ENCODE data around the gene KLK15.
A peak's percentile ranks its signal among the peaks of the same experiment; 100 is the strongest.

Gene KLK15, protein sequence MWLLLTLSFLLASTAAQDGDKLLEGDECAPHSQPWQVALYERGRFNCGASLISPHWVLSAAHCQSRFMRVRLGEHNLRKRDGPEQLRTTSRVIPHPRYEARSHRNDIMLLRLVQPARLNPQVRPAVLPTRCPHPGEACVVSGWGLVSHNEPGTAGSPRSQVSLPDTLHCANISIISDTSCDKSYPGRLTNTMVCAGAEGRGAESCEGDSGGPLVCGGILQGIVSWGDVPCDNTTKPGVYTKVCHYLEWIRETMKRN

DNA sequence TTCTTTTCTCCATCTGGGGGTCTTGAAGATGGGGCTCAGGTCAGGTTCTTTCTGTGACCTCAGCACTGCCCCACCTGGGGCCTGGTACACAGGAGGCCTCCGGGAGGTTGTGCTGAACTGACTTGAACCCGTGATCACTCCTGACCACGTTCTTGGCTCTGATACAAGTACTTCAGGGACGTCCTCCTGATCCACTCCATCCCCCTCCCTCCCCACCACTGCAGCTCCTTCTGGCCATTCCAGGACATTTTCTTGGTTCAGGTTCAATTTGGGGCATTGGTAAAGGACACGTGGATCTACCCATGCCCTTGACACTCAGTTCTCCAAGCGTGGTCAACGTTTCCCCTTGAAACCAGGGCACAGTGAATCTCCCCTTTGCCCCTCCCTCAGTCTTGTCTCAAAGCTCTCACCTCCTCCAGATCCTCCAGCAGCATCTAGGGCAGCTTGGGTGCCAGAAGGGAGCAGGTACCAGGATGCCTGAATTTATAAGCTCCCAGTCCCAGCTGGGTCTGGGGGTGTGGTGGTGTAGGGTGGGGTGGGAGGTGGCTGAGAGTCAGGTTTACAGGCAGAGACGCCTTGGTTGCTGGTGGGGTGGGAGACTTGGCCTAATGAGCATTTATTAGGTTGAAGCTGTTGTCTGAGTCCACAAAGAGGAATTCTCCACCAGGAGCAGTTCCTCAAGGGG, at the start of gene KLK15:
TSS of gene KLK15 (minus strand) at position 458 of the 685 bp plus-strand sequence. CDS start 2,082 bp downstream, outside the sequence.
- no peak for DNase-seq

DNA sequence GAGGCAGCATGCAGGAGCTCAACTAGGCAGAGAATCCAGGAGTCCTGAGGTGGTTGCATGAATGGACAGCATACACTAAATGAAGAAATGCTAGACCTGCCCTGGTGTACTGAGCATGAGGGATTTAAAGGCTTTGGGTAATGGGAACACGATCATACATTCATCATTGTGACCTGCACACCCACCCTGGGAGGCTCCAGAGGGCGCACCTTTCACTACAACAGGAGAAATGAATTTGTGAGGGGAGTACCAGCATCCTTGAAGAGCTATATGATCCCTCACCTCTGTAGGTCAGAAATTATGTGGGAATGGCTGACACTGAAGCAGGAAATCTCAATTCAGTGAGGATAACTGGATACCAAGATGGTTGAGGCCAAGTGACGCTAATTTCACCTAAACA, 48.8 kb upstream of the KLK15 start:
- DNase-seq = no peak

- no peak for DNase-seq
These were observed 46.9 kb upstream of the KLK15 start for GRCh38 chr19:50880241-50880640.

DNA sequence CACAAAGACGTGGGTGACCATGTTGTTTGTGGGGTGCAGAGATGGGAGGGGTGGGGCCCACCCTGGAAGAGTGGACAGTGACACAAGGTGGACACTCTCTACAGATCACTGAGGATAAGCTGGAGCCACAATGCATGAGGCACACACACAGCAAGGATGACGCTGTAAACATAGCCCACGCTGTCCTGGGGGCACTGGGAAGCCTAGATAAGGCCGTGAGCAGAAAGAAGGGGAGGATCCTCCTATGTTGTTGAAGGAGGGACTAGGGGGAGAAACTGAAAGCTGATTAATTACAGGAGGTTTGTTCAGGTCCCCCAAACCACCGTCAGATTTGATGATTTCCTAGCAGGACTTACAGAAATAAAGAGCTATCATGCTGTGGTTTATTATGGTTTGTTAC, 45.5 kb upstream of the KLK15 start:
- DNase-seq = peak; percentile 10

DNA sequence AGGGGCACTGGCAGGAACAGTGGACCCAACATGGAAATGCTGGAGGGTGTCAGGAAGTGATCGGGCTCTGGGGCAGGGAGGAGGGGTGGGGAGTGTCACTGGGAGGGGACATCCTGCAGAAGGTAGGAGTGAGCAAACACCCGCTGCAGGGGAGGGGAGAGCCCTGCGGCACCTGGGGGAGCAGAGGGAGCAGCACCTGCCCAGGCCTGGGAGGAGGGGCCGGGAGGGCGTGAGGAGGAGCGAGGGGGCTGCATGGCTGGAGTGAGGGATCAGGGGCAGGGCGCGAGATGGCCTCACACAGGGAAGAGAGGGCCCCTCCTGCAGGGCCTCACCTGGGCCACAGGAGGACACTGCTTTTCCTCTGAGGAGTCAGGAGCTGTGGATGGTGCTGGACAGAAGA, 44.0 kb upstream of the KLK15 start:
- DNase-seq = no peak

DNA sequence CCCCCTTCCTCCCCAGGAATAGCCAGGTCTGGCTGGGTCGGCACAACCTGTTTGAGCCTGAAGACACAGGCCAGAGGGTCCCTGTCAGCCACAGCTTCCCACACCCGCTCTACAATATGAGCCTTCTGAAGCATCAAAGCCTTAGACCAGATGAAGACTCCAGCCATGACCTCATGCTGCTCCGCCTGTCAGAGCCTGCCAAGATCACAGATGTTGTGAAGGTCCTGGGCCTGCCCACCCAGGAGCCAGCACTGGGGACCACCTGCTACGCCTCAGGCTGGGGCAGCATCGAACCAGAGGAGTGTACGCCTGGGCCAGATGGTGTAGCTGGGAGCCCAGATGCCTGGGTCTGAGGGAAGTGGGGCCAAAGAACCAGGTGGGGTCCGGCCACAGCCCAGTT, 43.1 kb upstream of the KLK15 start:
- DNase-seq = no peak

DNA sequence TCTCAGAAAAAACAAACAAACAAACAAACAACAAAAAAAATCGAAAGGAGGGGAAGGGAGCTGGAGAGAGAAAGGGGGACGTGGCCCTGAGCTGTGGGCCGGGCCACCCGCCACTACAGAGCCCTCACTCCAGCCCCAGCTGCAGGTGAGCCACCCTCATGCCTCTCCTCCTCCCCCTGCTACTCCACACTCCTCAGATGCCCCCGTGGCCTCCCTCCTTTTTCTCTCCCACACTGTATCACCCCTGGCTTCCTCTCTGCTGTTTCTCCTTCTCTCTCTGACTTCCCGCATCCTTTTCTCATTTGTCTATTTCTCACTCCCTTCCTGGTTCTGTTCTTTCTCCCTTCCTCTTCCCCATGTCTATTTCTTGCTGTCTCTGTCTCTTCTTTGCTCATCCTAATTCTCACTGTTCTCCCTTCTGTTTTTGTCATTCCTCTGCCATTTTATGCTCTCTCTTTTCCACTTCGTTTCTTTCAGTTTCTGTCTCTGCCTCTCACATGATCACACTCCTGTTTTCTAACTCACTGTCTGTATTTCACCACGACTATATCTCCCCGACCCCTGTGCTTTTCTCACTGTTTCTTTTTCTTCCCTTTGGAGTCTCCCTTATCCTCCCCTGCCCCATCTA, 42.5 kb upstream of the KLK15 start:
- DNase-seq = no peak

GRCh38 chr19:50874211-50874610, 40.8 kb upstream of the KLK15 start:
- DNase-seq = no peak

- no peak for DNase-seq
These were observed 39.7 kb upstream of the KLK15 start, which contains the start of gene KLK2 for GRCh38 chr19:50873056-50873455. TSS of gene KLK2 (plus strand) at chr19:50873439. CDS start at chr19:50873474, 35 bp downstream.

DNA sequence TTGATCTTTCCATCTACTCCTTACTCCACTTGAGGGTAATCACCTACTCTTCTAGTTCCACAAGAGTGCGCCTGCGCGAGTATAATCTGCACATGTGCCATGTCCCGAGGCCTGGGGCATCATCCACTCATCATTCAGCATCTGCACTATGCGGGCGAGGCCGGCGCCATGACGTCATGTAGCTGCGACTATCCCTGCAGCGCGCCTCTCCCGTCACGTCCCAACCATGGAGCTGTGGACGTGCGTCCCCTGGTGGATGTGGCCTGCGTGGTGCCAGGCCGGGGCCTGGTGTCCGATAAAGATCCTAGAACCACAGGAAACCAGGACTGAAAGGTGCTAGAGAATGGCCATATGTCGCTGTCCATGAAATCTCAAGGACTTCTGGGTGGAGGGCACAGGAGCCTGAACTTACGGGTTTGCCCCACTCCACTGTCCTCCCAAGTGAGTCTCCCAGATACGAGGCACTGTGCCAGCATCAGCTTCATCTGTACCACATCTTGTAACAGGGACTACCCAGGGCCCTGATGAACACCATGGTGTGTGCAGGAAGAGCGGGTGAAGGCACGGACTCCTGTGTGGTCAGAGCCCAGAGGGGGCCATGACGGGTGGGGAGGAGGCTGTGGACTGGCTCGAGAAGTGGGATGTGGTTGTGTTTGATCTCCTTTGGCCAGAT, 37.2 kb upstream of the KLK15 start:
- DNase-seq = peak; percentile 60

GRCh38 chr19:50869479-50869878, 36.1 kb upstream of the KLK15 start:
- no peak for DNase-seq

DNA sequence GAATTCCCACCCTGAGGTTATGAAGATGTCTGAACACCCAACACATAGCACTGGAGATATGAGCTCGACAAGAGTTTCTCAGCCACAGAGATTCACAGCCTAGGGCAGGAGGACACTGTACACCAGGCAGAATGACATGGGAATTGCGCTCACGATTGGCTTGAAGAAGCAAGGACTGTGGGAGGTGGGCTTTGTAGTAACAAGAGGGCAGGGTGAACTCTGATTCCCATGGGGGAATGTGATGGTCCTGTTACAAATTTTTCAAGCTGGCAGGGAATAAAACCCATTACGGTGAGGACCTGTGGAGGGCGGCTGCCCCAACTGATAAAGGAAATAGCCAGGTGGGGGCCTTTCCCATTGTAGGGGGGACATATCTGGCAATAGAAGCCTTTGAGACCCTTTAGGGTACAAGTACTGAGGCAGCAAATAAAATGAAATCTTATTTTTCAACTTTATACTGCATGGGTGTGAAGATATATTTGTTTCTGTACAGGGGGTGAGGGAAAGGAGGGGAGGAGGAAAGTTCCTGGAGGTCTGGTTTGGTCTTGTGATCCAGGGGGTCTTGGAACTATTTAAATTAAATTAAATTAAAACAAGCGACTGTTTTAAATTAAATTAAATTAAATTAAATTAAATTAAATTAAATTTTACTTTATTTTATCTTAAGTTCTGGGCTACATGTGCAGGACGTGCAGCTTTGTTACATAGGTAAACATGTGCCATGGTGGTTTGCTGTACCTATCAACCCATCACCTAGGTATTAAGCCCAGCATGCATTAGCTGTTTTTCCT, 28.3 kb upstream of the KLK15 start:
- DNase-seq = no peak

GRCh38 chr19:50861010-50861409, 27.6 kb upstream of the KLK15 start:
- no peak for DNase-seq

DNA sequence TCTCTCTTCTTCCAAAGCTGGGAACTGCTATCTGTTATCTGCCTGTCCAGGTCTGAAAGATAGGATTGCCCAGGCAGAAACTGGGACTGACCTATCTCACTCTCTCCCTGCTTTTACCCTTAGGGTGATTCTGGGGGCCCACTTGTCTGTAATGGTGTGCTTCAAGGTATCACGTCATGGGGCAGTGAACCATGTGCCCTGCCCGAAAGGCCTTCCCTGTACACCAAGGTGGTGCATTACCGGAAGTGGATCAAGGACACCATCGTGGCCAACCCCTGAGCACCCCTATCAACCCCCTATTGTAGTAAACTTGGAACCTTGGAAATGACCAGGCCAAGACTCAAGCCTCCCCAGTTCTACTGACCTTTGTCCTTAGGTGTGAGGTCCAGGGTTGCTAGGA, 26.5 kb upstream of the KLK15 start:
- DNase-seq = no peak

GRCh38 chr19:50858886-50859285, 25.5 kb upstream of the KLK15 start:
- no peak for DNase-seq

DNA sequence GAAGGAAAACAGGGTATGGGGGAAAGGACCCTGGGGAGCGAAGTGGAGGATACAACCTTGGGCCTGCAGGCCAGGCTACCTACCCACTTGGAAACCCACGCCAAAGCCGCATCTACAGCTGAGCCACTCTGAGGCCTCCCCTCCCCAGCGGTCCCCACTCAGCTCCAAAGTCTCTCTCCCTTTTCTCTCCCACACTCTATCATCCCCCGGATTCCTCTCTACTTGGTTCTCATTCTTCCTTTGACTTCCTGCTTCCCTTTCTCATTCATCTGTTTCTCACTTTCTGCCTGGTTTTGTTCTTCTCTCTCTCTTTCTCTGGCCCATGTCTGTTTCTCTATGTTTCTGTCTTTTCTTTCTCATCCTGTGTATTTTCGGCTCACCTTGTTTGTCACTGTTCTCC, 24.0 kb upstream of the KLK15 start:
- DNase-seq = no peak

GRCh38 chr19:50854636-50855410, 21.4 kb upstream of the KLK15 start, which contains the start of gene KLK3:
TSS of gene KLK3 (plus strand) at chr19:50854915. CDS start at chr19:50854956, 41 bp downstream.
- DNase-seq = no peak

- DNase-seq = no peak
These were observed 18.2 kb upstream of the KLK15 start for GRCh38 chr19:50851620-50852019.

- DNase-seq = no peak
These were observed 17.4 kb upstream of the KLK15 start for GRCh38 chr19:50850738-50851137.

DNA sequence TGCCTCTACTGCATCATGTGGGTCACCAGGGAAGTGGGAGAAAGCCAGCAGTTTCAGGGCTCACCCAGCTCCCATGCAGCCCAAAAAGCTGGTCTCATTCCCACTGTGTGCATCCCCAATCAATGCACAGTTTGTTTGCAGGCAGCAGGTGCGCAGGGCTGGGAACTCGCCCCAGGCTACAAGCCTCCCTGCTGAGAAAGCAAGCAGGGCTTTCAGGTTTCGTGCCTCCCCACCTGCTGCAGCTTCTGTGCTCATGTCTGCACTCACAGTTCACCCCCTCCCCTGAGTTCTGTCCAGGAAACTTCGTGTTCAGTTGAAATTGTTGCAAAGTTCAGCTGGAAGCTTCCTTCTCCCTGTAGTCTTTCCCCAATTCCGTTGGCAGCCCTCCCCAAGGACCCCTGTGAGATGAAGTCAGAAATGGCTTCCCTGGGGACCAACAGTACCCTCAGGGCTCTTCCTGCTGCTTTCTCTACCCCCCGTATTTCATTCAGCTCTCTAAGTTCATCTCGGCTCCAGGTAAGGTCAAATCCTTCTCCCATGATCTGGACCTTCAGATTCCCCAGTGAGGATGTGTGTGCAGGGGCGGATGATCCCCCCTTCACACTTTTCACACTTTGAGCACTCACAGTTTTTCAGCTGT, 11.0 kb upstream of the KLK15 start:
- no peak for DNase-seq

GRCh38 chr19:50843701-50844221, 10.4 kb upstream of the KLK15 start:
- no peak for DNase-seq
